GM21528 (cell line): Measurements from ENCODE around the gene ECT2.
"Not testable (repeated sequence)": the region's sequence is repeated elsewhere in the genome, so short reads cannot be mapped to it uniquely, and the experiment has no call there.

ENCODE experiments used
- ATAC-seq: cut with Tn5 transposase; IDR thresholded peaks from one replicate; pipeline ENCODE4 v1.9.1; 2021; ENCODE audit warnings: mild to moderate bottlenecking, moderate library complexity; ENCODE audit not compliant: unreplicated experiment, low FRiP score

The ECT2 gene

DNA sequence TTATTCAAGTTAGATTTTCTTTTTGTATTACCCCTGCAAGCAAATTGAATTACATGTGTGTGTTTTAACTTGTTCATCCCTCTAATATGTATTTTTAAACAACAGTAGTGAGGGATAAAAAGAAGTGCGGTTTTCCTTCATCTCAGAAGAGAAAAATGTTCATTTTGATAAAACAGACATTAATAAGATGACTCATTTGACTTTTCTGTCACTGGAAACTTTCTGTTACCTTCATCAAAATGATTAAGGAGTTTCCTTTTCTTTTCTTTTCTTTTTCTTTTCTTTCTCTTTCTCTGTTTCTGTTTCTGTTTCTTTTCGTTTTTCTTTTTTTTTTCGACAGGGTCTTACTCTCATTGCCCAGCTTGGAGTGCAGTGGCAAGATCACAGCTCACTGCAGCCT is 53.0 kb downstream of the ECT2 start:
- no peak for ATAC-seq

DNA sequence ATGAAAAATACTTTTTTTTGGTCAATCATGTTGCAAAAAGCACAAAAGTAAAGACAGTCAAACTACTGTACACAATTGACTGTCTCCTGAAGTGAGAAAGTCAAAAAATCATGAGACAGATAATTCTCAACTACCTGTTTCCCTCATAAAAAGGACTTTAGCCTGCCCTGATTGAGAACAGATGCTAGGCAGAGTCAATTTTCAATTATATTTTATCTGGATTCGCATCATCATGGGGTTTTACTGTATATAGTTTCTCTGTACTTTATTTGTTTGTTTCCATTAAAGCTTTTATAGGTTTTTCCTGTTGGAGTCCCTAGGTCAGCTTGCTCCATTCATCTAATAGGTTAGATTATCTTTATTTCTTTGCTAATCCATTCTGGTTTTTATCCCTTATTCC is 53.8 kb downstream of the ECT2 start:
- ATAC-seq, result no peak

DNA sequence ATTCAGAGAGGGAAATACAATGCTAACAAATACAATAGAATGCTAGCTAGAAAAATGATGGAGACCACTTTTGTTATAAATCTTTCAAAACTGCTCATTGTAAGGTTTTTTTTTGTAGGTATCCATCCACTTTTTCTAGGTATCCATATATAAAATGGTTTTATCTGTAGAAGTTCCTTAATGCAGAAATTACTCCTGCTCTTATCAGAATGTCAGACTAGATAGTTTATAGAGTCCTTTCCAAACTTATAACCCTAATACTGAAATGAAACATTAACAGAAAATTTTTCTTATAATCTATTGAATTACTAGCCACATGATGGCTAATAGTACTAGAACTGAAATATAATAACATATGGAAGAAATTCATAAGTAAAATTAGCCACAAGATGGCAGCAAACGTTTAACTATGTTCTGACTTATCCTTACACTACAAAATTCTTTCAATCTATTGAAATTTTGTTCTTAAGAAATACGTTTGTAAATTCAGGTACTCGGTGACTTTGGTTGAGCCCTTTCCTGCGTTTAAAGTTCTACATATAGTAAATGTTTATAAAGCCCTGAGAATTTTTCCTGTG is 58.5 kb downstream of the ECT2 start:
- ATAC-seq, result no peak

DNA sequence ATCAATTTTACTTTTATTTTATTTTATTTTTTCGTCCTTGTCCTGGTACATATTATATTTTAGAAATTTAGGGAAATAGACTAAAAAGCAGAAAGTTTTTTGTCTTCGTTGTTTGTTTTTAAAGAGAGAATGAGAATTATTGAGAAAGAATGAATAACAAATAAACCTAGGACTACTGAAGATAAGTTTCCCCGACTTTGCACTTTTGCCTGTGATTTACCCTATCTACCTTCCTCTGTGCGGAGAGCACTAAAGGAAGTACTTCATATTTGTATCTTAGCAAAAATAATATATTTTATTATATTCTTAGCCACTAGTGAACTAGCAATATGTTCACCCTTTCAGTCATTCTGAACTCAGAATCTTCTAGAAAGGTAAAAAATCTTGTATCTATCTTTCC is 60.6 kb downstream of the ECT2 start:
- ATAC-seq, result no peak

DNA sequence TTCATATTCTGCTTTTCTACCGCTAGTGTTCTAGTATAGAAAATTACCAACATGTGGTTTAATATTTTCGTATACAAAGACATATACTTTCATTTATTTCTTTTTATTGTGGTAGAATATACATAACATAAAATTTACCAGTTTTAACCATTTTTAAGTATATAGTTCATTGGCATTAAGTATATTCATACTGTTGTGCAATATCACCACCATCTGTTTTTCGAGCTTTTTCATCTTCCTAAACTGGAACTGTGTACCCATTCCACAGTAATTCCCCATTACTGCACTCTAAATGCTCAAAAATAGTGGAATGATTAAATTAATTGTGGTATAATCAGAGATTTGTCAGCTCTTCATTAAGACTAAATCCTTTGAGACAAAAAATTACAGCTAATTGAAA is 62.9 kb downstream of the ECT2 start:
- ATAC-seq, result no peak

DNA sequence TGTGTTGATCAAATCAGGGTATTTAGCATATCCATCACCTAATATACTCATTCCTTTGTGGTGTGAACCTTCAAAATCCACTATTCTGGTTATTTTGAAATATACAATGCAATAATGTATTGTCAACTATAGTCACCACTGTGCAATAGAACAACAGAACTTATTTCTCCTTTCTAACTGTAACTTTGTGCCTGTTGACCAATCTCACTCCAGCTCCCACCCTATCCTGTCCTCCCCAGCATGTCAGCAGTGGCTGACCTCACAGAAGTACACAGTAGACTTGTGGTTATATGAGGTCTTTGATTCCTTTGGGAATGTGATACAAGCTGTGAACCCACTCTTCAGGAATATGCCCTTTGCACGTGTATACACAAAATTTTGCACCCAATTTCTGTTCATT is 64.2 kb downstream of the ECT2 start:
- ATAC-seq, result no peak

DNA sequence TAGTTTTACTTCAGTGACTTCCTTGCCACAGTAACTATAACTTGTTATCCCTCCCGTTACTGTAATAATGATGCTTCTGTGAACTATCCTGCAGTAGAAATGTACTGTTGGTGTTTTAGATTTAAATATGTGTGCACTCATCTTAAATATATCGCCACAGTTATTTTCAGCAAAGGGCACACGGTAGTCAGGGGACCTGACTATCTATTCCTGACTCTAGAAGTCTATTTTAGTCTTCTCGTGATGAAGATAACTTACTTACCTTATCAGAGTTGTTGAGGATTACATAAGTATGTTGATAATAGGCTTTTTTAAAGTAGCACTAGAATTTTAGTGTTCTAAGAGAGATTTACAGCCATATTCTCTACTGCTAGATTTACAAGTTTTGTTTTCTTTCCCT is 65.3 kb downstream of the ECT2 start:
- ATAC-seq, result no peak

DNA sequence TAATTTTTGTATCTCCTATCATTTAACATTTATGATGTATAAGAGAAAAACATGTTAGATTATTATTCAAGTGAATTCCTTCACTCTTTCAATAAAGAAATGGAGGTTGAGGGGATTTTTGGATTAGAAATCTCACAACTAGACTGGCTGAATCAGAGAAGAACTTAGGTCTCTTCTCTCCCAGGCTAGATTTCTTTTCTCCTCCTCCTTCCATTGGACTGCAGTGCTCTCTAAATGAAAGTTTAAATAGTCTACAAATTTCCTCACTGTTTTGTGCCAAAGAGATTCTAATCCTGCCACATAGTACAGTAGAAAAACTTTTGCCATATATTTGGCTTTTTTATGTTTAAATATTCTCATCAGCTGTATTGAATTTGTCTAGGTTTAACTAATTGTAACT is 65.8 kb downstream of the ECT2 start:
- ATAC-seq, result no peak

DNA sequence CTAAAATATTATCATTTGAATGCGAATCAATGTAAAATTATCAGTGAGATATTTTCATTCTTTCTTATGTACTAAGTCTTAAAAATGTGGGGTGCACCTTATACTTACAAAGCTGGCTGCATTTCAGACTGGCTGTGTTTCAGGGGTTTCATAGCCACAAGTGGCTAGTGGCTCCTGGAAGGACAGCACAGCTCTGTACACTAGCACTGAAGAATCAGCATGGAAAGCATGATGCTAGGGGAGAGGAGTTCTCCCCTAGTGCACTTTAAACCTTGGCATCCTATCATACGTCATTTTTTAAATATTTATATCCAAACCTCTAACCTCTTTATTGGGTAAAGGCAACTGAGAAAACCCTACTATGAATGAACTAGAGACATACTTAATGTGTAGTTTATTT is 66.4 kb downstream of the ECT2 start:
- ATAC-seq, result no peak

DNA sequence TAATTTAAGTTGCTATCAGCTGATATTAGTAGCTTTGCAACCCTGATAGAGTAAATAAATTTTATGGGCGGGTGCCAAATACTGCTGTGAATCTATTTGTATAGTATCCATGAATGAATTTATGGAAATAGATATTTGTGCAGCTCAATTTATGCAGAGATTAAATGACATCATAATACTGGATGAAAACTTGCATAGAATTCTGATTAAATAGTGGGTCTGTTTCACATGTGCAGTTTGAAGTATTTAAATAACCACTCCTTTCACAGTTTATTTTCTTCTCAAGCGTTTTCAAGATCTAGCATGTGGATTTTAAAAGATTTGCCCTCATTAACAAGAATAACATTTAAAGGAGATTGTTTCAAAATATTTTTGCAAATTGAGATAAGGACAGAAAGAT is 70.0 kb downstream of the ECT2 start:
- ATAC-seq, result no peak

DNA sequence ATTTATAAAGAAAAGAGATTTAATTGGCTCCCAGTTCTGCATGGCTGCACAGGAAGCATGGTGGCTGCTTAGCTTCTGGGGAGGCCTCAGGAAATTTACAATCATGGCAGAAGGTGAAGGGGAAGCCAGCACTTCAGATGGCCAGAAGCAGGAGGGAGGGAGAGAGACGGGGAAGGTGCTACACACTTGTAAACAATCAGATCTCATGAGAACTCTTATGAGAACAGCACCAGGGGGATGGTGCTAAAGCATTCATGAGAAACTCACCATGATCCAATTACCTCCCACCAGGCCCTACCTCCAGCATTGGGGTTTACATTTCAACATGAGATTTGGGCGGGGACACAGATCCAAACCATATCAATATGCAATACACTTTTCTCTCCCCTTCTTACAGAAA is 73.7 kb downstream of the ECT2 start:
- ATAC-seq, result no peak

DNA sequence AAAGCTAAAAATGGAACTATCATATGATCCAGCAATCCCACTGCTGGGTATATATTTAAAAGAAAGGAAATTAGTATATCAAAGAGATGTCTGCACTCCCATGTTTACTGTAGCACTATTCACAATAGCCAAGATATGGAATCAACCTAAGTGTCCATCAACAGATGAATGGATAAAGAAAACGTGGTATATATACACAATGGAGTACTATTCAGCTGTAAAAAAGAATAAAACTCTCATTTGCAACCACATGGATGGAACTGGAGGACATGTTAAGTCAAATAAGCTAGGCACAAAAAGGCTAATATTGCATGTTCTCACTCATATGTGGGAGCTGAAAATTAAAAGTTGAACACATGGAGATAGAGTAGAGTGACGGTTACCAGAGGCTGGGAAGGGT is 76.7 kb downstream of the ECT2 start:
- ATAC-seq, result not testable (repeated sequence)

DNA sequence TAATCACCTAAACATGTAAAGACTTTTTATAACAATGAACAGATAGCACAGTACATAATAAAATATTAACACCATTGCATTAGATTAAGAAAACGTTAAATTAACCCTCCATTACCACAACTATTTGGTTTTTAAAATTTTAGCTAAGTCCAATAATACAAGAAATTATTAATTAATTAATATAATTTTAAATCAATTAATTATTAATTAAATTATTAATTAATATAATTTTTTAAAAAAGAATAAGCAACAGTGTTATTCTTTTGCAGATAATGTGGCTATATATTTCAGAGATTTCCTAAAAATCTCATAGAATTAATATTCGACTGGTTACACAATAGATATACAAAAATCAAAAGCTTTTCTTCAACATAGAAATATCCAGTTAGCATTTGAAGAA is 82.5 kb downstream of the ECT2 start:
- ATAC-seq, result no peak

DNA sequence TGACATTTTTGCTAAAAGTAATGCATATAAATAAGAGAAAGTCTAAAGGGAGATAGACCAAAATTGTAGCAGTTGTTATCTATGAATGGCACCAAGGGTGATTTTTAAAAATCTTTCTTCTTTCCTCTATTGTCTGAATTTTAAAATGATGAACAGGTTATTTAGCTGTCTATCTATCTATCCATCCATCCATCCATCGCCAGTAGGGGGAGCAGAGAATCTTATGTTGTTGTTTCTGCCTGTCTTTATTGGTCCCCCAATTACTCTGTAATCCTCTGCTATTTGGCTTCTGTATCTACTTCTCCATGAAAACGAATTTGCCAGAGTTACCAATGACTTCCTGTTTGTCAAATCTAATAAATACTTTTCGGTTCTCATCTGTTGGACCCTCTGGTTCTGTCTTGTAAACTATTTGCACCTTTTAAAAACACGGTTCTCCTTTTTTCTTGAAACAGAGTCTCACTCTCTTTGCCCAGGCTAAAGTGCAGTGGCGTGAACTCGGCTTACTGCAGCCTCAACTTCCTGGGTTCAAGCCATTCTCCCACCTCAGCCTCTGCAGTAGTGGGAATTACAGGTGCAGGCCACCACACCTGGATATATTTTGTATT is 86.0 kb downstream of the ECT2 start:
- no peak for ATAC-seq

DNA sequence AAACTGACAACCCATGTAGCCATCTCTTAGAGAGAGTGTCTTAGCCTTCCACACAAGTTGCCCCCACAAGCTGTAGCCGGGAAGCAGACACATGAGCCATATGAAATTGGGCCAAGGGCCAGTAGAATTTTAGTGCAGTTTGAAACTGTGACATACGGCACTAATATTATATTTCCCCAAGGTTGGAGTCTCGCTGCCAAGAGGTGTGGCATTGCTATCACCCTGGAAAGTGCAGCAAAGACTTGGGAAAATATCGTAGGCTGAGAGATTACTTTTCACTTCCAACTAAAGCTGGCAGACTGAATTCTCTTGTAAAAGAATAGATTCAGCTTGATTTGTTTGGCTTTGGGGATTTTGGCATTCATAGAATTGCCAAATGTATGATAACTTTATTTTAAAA is 89.2 kb downstream of the ECT2 start:
- no peak for ATAC-seq

DNA sequence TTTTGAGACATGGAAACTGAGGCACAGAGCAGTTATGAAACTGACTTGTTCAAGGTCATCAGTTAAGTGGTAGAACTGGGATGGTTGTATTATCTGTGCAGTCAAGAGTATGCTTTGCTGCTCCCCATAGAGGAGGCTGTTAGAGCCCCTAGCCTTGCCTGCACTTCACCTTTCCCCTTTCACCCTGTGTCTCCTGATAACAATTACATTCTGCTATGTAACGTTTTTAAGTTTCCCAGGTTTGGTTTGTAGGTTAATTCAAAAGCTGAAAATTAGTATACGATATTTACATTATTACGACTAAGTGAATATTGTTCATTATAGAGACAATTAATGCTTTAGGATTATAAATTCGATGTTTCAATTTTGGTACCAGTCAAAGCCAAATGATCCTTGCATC is 89.9 kb downstream of the ECT2 start:
- ATAC-seq, result no peak

DNA sequence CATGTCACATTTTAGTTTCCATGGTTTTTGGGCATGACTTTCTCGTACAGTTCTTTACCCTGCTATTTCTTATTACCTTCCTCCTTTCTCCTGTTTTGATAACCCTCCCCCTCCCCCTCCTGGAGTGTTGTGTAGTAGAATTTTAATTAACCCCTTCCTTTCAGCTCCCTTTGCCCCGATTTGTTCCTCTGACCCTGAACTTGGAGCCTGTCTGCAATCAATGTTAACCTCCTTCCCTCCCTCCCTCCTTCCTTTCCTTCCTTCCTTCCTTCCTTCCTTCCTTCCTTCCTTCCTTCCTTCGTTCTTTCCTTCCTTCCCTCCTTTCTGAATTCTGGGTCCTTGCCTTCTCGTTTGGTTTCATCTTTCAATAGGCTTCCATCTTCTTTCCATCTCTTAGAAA is 90.4 kb downstream of the ECT2 start:
- ATAC-seq, result no peak

DNA sequence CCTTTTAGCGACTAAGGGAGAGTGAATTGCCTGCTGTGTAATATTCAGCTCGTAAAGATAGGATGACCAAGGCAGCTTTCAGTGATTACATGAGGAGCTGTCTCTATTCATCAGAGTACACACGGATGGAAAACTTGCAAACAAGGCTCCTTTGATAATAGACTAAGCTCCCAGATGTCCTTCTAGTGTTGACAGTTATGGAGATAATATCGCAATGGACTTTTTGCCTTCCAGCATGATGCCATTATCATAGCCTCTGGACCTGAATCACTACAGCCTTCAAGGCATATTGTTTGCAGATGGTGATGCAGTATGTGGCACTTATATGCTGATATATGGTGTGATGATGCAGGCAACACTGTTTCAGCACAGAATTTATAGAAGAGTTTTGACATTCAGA is 93.9 kb downstream of the ECT2 start:
- no peak for ATAC-seq

DNA sequence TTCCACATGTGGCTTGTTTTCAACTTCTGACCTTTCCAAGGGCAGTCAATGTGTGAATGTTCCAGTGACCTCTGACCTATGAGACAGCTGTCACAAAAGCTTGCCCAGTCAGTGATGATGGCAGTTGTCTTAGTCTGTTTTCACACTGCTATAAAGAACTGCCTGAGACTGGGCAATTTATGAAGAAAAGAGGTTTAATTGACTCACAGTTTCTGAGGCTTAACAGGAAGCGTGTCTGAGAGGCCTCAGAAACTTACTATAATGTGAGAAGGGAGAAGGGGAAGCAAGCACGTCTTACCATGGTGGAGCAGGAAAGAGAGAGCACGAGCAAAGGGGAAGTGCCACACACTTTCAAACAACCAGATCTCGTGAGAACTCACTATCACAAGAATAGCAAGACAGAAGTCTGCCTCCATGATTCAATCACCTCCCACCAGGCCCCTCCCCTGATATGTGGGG is 95.6 kb downstream of the ECT2 start:
- no peak for ATAC-seq

DNA sequence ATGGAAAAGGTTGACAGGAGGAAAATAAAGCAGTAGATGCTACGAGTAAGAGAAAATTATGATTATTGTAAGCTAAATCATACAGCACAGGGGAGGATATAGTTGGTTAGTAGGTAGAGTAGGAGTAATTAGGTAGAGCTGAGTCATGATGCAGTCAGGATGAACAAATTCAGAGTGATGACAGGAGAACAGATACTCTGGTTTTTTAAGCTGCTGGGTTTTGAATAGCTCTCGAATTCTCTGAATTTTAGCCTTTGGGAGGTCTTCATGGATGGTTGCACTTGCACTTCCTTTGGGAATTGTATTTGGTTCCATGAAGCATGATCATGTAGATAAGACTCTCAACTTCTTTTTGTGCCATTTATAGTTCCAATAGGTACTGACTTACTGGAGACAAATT is 96.2 kb downstream of the ECT2 start:
- ATAC-seq, result no peak

DNA sequence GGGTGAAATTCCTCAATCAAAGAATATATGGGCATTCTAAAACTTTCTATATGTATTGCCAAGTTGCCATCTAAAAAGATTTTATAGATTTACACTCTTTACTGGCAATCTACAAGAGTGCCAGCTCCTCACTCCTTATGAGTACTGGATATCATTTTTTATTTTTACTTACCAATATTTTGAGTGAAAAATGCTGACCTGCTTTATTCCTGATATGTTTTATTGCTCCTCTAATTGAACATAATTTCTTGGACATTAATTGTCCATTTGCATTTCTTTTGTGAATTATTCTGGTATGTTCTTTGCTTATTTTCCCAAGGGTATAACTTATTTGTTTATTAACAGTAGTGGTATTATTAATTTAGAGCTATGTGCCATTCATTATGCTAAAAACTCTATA is 96.8 kb downstream of the ECT2 start:
- ATAC-seq, result no peak

DNA sequence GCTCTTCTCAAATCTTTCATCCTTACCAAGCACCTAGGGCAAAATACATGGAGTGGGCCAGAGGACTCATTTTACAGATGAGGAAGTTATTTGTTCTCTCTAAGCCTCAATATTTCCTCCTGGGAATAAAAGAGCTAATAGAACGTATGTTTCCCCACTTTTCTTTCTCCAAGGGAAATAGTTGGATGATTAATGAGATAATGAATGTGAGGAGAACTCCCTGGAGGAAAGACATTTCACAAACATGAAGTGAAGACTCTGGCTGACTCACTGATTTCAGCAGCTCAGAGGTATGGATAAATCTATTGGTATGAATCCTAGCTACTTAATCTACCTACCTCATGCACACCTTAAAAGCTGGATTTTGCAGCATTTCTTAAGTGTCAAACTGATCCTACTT is 98.4 kb downstream of the ECT2 start:
- ATAC-seq, result no peak

DNA sequence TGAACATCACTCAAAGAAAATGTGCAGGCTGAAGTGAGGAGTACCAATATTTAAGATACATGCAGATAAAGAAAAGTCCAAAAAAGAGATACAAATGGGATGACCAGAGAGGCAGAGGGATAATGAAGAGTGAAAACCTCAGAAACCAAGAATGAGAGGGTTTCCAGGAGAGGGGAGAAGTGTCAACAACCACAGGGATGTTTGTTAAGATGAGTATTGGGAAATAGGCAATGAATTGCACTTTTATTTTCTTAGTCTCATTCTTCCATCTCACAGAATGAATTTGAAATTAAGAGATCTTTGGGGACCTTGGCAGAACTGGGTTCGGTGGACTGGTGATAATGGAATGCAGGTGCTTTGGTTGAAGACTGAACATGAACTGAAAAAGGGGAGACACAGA is 102.5 kb downstream of the ECT2 start:
- ATAC-seq, result no peak
